ENCODE results near the gene TRABD2B.

The TRABD2B gene

DNA sequence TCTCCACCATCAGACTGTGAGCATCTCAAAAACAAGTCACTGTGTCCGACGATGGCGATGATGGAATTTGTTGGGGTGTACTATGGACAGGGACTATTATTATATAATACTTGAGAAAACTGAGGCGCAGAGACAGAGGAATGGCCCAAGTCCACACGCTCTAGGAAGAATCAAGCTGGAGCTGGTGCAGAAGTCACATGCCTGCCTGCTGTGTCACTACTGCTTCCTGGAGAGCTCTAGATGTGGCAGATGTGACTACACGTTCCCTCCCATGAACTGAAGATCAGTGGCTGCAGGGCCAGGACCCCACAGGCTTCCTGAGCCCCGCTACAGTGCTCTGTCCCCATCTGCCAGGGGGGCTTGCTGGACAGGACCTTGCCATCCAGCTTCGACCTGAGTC lies 56.9 kb downstream of the TRABD2B start:
- no peaks in the 10 kb centered on the region for H4K20me1 ChIP-seq (ENCODE audit: low read depth, low read length)
- H3K9me3 ChIP-seq (ENCODE audit: insufficient read depth, low read length) = no peaks in the 10 kb centered on the region
- H3K4me3 ChIP-seq (ENCODE audit: insufficient read depth, low read length, poor library complexity, severe bottlenecking) = no peak overlapping the region
- no peak overlapping the region for H3K9ac ChIP-seq (ENCODE audit: low read length)
- H3K36me3 ChIP-seq (ENCODE audit: low read length) = no peaks in the 10 kb centered on the region
- H3K27ac ChIP-seq (ENCODE audit: low read depth, low read length) = no peak overlapping the region
- H3K9me2 ChIP-seq (replicated peaks; ENCODE audit: insufficient read depth, low read length) = no peaks in the 10 kb centered on the region
- H3K4me2 ChIP-seq (ENCODE audit: low read depth, low read length, poor library complexity, severe bottlenecking) = no peak overlapping the region
- H3K79me2 ChIP-seq (ENCODE audit: insufficient read depth, low read length) = no peaks in the 10 kb centered on the region
- H3F3A ChIP-seq (ENCODE audit: insufficient read depth) = no peaks in the 10 kb centered on the region
- H3K27me3 ChIP-seq (ENCODE audit: low read length) = no peaks in the 10 kb centered on the region
- TF ChIP-seq, protein P1, sequence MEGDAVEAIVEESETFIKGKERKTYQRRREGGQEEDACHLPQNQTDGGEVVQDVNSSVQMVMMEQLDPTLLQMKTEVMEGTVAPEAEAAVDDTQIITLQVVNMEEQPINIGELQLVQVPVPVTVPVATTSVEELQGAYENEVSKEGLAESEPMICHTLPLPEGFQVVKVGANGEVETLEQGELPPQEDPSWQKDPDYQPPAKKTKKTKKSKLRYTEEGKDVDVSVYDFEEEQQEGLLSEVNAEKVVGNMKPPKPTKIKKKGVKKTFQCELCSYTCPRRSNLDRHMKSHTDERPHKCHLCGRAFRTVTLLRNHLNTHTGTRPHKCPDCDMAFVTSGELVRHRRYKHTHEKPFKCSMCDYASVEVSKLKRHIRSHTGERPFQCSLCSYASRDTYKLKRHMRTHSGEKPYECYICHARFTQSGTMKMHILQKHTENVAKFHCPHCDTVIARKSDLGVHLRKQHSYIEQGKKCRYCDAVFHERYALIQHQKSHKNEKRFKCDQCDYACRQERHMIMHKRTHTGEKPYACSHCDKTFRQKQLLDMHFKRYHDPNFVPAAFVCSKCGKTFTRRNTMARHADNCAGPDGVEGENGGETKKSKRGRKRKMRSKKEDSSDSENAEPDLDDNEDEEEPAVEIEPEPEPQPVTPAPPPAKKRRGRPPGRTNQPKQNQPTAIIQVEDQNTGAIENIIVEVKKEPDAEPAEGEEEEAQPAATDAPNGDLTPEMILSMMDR (IDR thresholded peaks at IDR 0.05; ENCODE audit: insufficient read depth, low read length, poor library complexity, severe bottlenecking) = no peak
- no peak for TF ChIP-seq EZH2phosphoT487 (conservative IDR thresholded peaks at IDR 0.05; ENCODE audit: low read length)
- no peak overlapping the region for H2AFZ ChIP-seq (ENCODE audit: low read depth, low read length, severe bottlenecking)

DNA sequence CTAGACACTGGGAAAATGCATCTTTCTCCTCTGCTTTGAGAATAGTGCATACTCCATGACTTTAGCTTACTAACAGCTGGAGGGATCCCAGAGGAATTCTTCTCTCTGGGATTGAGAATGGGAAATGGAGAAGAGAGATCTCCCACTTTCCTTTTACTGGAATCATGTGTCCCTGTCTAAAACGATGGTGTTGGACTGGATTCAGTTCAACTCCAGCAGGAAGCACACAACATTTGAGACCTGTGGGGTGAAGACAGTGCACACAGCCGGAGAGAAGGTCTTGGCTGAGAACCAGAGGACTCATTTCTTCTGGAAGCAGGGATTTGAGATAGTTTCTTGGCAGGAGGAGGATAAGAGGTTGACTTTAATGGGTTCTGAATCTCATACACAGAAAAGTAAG lies 58.7 kb downstream of the TRABD2B start:
- no peaks in the 10 kb centered on the region for H3F3A ChIP-seq (ENCODE audit: insufficient read depth)
- H3K27ac ChIP-seq (ENCODE audit: low read depth, low read length) = no peak overlapping the region
- no peaks in the 10 kb centered on the region for H3K79me2 ChIP-seq (ENCODE audit: insufficient read depth, low read length)
- H3K4me2 ChIP-seq (ENCODE audit: low read depth, low read length, poor library complexity, severe bottlenecking) = no peak overlapping the region
- TF ChIP-seq, protein P1 (IDR thresholded peaks at IDR 0.05; ENCODE audit: insufficient read depth, low read length, poor library complexity, severe bottlenecking) = no peak
- no peak for TF ChIP-seq EZH2phosphoT487 (conservative IDR thresholded peaks at IDR 0.05; ENCODE audit: low read length)
- no peaks in the 10 kb centered on the region for H3K9me2 ChIP-seq (replicated peaks; ENCODE audit: insufficient read depth, low read length)
- H2AFZ ChIP-seq (ENCODE audit: low read depth, low read length, severe bottlenecking) = no peak overlapping the region
- no peaks in the 10 kb centered on the region for H3K27me3 ChIP-seq (ENCODE audit: low read length)
- H3K9ac ChIP-seq (ENCODE audit: low read length) = no peak overlapping the region
- H4K20me1 ChIP-seq (ENCODE audit: low read depth, low read length) = no peaks in the 10 kb centered on the region
- no peaks in the 10 kb centered on the region for H3K36me3 ChIP-seq (ENCODE audit: low read length)
- no peaks in the 10 kb centered on the region for H3K9me3 ChIP-seq (ENCODE audit: insufficient read depth, low read length)
- no peak overlapping the region for H3K4me3 ChIP-seq (ENCODE audit: insufficient read depth, low read length, poor library complexity, severe bottlenecking)

DNA sequence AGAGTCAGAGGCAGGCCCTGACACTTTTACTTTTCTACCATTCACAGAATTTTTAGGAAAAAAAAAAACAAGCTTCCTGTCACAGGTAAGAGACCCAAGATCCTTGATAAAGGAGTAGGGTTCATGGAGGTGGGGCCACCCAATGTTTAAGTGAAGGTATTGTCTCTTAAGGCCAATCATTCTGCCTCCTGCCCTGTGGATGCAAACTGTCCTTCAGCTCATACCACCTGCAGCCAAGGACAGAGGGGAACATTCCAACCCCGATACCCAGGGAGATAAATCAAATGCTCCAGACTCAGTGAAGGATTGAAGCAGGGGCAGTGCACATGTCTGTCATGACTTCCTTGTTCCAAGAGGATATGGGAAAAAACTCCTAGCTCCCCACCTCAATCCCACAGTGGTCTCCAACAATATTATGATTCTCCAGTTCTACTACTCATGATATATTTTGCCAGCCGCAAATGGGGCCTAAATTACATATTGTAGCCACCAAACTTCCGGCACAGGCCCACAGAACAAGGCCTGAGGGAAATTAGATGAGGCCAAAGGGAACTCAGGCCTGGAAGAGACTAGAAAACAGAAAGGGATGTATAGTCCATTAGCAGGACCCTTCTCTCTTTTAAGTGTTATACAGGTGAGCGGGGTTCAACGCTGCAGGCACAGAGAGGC lies 59.5 kb downstream of the TRABD2B start:
- Histone ChIP-seq H2AFZ (ENCODE audit: low read depth, low read length, severe bottlenecking) (no peak overlapping the region), H3K27me3 (ENCODE audit: low read length) (no peaks in the 10 kb centered on the region), H3K4me3 (ENCODE audit: insufficient read depth, low read length, poor library complexity, severe bottlenecking) (no peak overlapping the region), H3F3A (ENCODE audit: insufficient read depth) (no peaks in the 10 kb centered on the region), H3K79me2 (ENCODE audit: insufficient read depth, low read length) (no peaks in the 10 kb centered on the region), H4K20me1 (ENCODE audit: low read depth, low read length) (no peaks in the 10 kb centered on the region), H3K36me3 (ENCODE audit: low read length) (no peaks in the 10 kb centered on the region), H3K4me2 (ENCODE audit: low read depth, low read length, poor library complexity, severe bottlenecking) (no peak overlapping the region), H3K9me2 (replicated peaks; ENCODE audit: insufficient read depth, low read length) (no peaks in the 10 kb centered on the region), H3K27ac (ENCODE audit: low read depth, low read length) (no peak overlapping the region), H3K9ac (ENCODE audit: low read length) (no peak overlapping the region), H3K9me3 (ENCODE audit: insufficient read depth, low read length) (no peaks in the 10 kb centered on the region)
- no peak for TF ChIP-seq EZH2phosphoT487 (conservative IDR thresholded peaks at IDR 0.05; ENCODE audit: low read length)
- TF ChIP-seq, protein P1 (IDR thresholded peaks at IDR 0.05; ENCODE audit: insufficient read depth, low read length, poor library complexity, severe bottlenecking) = no peak
